ENCODE measurements around the gene ZYX.

ZYX gene

DNA sequence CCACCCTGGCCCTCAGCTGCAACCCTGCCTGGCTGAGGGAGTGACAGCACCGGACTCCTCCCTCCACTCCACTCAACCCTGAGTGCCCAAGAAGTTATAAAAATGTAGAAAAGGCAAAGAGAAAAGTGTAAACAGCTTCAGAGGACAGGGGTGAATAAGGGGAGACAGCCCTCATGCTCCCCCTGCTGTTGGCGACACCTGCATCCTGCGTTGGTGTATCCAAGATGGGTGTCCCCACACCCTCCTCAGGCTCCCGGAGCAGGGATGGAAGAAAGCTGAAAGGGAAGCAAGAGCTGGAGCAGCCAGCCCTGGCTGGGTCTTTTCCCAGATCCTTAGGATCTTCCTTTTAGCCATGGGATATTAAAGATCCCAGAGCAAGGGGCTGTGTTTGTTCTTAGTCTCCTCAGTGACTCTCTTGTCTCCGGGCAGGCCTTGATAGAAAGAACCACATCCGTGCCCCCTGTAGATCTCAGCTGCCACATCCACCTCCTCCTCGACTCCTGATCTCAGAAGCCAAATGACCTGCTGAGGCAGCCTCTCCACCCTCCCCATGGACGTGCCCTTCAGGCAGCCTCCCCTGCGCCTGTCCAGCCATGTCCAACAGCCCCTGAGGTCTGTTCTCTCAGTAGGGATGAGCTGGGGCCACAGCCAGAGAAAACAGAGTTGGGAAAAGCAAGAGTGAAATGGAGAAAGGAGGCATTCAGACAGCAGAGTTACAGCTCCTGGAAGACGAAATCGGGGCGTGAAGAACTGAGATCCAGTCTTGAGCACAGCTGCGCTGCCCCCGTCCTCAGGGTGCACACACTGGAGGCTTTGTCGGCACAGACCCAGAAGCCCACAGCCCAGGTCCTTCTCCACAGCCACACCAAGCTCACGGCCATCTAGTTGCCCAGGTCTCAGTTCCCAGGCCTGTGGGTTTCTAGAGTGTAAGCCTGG lies 25.4 kb upstream of the ZYX start:
- TF ChIP-seq, protein P1, sequence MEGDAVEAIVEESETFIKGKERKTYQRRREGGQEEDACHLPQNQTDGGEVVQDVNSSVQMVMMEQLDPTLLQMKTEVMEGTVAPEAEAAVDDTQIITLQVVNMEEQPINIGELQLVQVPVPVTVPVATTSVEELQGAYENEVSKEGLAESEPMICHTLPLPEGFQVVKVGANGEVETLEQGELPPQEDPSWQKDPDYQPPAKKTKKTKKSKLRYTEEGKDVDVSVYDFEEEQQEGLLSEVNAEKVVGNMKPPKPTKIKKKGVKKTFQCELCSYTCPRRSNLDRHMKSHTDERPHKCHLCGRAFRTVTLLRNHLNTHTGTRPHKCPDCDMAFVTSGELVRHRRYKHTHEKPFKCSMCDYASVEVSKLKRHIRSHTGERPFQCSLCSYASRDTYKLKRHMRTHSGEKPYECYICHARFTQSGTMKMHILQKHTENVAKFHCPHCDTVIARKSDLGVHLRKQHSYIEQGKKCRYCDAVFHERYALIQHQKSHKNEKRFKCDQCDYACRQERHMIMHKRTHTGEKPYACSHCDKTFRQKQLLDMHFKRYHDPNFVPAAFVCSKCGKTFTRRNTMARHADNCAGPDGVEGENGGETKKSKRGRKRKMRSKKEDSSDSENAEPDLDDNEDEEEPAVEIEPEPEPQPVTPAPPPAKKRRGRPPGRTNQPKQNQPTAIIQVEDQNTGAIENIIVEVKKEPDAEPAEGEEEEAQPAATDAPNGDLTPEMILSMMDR (IDR thresholded peaks at IDR 0.05; ENCODE audit: low read depth, low read length, missing control alignments), result no peak
- in situ Hi-C loops (cut with HindIII; ENCODE audit: low sequenced_read_pairs), result no loop called here
- no peak for DNase-seq (ENCODE audit: low read depth)
- H3K4me3 ChIP-seq (ENCODE audit: low read depth, low read length), result no peak overlapping the region

DNA sequence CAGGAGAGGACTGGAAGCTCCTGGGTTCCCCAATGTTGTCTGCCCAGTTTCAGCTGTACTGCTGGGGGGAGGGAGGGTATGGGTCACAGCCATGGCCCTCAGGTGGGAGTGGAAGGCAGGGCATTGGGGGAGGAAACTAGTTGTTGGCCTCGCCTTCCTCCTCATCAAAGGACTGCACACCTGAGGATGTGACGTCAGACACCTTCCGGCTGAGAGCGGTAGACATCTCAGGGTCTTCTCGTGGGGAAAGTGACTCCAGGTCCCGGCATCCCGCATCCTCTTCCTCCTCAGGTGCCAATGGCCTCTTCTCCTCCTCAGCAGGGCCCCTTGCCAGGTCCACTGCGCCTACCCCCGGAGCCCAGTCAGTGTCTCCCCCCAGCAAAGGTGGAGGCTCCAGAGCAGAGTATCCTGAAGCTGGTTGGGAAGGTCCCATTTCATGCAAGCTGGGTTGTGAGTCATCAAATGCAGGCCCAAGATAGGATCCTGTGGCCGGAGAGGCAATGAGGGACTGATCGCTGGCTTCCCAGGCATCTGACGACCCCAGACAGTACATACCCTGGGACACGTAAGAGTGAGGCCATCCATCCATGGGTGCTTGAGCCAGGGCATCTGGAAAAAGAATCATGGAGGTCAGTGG lies 24.6 kb upstream of the ZYX start:
- TF ChIP-seq, protein P1 (IDR thresholded peaks at IDR 0.05; ENCODE audit: low read depth, low read length, missing control alignments), result no peak
- no peak overlapping the region for H3K4me3 ChIP-seq (ENCODE audit: low read depth, low read length)
- in situ Hi-C loops (cut with HindIII; ENCODE audit: low sequenced_read_pairs), result no loop called here
- no peak for DNase-seq (ENCODE audit: low read depth)

DNA sequence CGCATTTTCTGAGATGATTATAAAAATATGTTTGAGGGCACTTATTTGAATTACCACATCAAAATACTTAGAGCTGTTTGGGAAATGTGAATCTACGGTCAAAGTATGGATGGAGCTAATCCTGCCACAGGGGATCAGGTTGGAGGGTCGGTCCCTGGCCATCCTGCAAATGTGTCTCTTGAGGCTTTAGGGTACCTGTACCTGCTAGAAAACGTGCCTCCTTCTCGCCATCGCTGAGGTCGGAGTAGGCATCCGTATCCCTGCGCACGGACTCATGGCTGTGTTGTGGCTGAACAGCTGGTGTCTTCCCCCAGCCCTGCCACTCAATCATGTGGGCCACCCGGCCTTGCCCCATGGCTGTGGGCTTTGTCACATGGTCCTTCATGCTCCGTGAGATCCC lies 22.5 kb upstream of the ZYX start:
- TF ChIP-seq, protein P1 (IDR thresholded peaks at IDR 0.05; ENCODE audit: low read depth, low read length, missing control alignments), result no peak
- DNase-seq (ENCODE audit: low read depth), result no peak
- no peak overlapping the region for H3K4me3 ChIP-seq (ENCODE audit: low read depth, low read length)
- in situ Hi-C loops (cut with HindIII; ENCODE audit: low sequenced_read_pairs), result no loop called here

DNA sequence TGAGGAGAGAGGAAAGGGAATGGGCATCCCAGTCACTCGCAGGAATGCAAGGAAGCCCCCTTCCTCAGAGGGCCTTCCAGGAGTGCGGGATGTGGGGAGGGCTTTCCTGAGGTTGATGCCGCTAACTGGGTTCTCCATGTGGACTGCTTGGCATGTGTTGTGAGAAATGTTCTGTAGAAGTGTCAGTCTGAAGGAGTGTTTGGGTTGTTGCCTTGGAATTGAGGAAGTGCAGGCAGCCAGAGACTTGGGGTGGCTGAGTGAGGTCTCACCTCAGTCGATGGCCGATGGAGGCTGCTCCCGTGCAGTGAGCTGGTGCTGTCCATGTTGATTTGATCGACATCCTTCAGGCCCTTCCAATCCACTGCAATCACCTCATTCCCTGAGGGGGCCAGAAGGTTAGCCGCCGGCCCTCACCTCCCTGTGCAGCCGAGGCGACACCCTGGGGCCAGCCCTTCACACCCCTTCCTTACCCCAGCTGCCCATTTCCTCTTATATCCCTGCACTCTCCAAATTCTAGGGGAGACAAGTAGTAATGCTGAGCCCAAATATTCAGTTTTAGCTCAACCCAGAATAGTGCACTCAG lies 21.3 kb upstream of the ZYX start:
- TF ChIP-seq, protein P1 (IDR thresholded peaks at IDR 0.05; ENCODE audit: low read depth, low read length, missing control alignments), result no peak
- no peak for DNase-seq (ENCODE audit: low read depth)
- no peak overlapping the region for H3K4me3 ChIP-seq (ENCODE audit: low read depth, low read length)
- in situ Hi-C loops (cut with HindIII; ENCODE audit: low sequenced_read_pairs), result no loop called here

DNA sequence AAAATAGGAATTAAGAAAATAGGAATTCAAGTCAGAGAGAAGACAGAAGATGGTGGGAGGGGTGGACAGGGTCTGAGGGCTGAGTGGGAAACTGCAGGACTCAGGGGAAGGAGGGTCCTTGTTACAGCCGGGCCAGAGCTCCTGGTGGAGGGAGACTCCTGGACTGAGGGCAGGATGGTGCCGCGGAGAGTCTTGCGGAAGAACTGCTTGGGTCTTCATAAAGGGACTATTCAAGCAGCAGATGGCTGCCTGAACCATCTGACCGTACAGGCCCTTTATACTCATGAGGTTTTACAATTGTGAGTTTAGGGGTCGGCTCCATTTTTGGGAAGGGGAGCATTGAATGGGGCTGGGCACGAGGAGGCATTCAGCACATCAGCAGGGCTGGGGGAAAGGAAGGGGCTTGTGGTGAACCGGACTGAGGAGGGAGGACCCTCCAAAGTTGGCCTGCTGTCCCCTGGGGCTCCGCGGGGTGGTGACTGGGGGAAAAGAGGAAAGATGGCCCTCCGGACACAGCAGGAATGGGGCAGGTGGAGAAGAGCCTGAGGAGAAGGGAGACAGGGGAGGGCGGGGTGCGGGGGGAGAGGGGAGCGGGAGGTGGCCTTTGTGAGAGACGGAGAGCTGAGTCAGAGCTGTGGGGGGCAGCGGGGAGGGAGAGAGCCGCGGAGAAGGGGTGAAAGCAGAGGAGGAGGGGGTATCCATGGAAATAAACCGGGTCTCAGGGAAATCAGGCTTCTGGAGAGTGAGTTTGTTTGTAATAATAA lies 20.2 kb upstream of the ZYX start:
- no peak overlapping the region for H3K4me3 ChIP-seq (ENCODE audit: low read depth, low read length)
- DNase-seq (ENCODE audit: low read depth), result no peak
- TF ChIP-seq, protein P1 (IDR thresholded peaks at IDR 0.05; ENCODE audit: low read depth, low read length, missing control alignments), result no peak
- in situ Hi-C loops (cut with HindIII; ENCODE audit: low sequenced_read_pairs), result no loop called here

DNA sequence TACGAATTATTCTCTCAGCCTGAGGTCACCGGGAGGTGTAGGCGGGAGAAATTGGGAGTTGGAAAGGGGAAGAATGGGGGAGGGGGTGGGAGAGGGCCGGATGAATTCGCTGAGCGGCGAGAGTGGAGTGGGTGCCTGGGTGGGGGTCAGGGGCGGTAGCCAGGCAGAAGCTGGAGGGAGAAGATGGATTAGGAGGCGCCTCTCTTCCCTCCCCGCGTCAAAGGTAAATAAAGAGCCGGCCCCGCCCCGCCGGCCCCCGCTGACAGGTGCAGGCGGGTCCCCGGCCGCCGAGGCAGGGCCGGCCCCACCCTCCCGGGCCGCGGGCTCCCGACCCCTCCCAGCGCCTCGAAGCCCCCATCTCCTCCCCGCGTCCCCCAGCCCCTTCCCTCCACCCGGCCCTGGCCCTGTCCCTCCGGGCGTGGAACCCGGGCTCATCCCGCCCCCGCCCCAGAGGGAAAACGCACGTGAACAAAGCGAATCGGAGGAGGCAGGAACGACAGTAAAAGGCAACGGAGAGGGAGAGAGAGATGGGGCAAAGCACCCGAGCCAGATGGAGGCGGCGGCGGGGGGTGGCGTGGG lies 19.5 kb upstream of the ZYX start:
- H3K4me3 ChIP-seq (ENCODE audit: low read depth, low read length), result peak overlapping the region; percentile 49
- in situ Hi-C loops (cut with HindIII; ENCODE audit: low sequenced_read_pairs), result no loop called here
- no peak for DNase-seq (ENCODE audit: low read depth)
- TF ChIP-seq, protein P1 (IDR thresholded peaks at IDR 0.05; ENCODE audit: low read depth, low read length, missing control alignments), result no peak

Measured in astrocyte of the cerebellum (primary cell).